GM12892 (cell line): ENCODE data around the gene UST.

Source experiments
- POLR2A ChIP-seq: IDR thresholded peaks from 2 replicates; pipeline ENCODE4 v1.6.1; 2011; ENCODE audit warnings: low read depth, low read length, control low read depth
- POLR2AphosphoS5 ChIP-seq: IDR thresholded peaks from 2 replicates; pipeline ENCODE4 v1.6.1; 2011; ENCODE audit warnings: low read depth, low read length, control low read depth
- TAF1 ChIP-seq: IDR thresholded peaks from 2 replicates; pipeline ENCODE4 v1.6.1; 2011; ENCODE audit warnings: low read depth, mild to moderate bottlenecking, control low read depth, low read length, borderline replicate concordance

DNA sequence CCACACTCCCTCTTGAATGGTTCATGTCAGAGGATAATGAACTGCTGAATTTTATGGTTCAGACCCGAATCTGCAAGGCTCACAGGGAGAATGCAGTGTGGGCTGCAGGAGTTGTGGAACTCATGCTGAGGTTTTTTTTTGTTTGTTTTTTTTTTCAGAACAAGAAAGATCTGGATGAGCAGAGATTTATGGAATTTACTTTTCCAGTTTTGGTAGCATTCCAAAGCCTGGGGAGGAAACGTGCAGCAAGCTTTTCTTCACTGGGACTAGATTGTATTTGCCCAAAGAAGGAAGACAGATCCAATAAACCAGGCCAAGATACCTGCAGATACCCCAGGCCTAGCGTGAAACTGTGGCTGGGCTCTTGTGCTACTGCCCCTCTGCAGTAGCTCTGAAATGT is 346.8 kb downstream of the UST start:
- no peak for TF ChIP-seq POLR2A
- no peak for TF ChIP-seq POLR2AphosphoS5
- TF ChIP-seq TAF1 = no peak
